ENCODE measurements around the gene ABTB2.

- no peak for TF ChIP-seq CHD2 (IDR thresholded peaks at IDR 0.05; ENCODE audit: low read length)
- TF ChIP-seq RXRA (IDR thresholded peaks at IDR 0.05; ENCODE audit: insufficient read depth, low read depth, low read length) = no peak
- TF ChIP-seq RAD21 (IDR thresholded peaks at IDR 0.05 in 1 of 2, conservative IDR thresholded peaks at IDR 0.05 in 1 of 2; ENCODE audit: low read depth in 2 of 2, low read length in 2 of 2) = no peak
These were observed 138.5 kb downstream of the ABTB2 start for GRCh38 chr11:34219279-34219678.
